GM21737 (cell line): Measurements from ENCODE around the gene DTD1.

Source experiments
- ATAC-seq: cut with Tn5 transposase; IDR thresholded peaks from one replicate; pipeline ENCODE4 v1.9.1; 2021; ENCODE audit warnings: mild to moderate bottlenecking, moderate library complexity; ENCODE audit not compliant: unreplicated experiment

DTD1 gene, protein sequence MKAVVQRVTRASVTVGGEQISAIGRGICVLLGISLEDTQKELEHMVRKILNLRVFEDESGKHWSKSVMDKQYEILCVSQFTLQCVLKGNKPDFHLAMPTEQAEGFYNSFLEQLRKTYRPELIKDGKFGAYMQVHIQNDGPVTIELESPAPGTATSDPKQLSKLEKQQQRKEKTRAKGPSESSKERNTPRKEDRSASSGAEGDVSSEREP

DNA sequence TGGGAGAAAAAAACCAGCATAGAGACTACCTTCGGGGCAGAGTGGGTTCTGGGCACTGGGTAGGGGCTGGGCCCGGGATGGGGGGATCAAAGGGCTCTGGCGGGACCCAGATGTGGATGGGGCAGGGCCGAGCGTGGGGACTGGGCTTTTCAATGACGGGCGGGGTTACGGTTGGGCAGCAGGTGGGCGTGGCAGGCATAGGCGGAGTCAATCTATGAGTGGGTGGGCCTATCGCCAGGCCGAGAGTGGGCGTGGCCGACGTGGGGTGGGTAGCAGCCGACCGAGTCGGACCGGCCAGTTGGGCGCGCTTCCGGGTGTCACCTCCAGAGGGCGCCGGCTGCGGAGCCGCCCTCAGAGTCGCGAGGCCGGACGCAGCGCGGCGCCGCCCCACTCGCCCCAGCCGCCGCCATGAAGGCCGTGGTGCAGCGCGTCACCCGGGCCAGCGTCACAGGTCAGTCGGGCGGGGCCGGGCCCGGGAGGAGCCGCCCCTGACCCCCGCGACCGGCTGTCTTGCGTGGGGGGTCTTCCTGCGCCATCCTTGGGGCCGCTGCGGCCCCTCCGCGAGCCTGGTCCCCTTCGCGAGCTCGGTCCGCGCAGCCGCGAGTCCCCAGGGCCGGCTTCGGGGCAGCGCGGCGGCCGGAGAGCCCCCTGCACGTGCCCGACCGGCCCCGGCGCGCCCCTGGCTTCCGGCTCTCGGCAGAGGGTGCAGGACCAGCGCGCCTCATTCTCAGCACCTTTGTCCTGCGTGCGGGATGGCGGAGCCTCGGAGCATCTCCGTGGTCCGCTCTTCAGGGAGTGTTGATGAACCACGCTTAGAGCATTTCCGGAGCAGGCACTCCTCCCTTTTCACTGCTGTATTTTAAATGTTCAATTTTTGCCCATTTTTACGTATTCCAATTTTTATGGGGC, at the start of gene DTD1:
Gene DTD1 (plus strand): TSS at position 390 of the 909 bp plus-strand sequence. CDS start 19 bp downstream, at position 409.
- ATAC-seq, result peak; percentile 91

DNA sequence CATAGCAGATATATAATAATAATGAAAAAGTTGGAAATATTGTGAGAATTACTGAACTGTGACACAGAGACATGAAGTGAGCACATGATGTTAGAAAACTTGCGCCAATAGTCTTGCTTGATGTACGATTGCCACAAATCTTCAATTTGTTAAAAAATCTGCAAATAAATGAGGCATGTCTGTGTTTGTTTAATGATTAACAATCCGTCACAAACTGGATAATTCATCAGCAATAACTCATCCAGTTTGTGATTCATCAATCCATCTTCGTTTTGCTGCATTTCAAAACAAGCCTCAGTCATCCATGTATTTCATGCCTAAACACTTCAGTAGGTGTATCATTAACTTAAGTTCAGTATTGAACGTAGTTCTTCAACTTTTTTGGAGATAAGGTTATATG, 46.1 kb upstream of the DTD1 start:
- no peak for ATAC-seq

DNA sequence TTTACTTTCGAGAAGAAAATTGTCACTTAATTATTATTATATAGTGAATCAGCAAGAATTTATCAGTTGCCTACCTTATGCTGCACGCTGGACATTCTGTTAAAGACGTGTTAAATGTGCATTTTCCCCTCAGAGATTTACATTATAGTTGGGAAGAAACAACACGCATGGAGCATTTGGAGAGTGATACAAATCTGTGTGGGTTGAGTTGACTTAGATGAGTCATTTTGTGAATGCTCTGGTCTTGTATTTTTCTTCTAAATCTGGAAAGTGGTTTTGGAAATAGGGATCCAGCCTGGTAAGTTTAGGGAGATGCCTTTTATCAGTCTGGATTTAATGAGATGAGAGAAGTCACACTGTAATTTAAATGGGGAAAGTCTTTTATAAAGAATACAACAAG, 44.6 kb upstream of the DTD1 start:
- ATAC-seq, result no peak

DNA sequence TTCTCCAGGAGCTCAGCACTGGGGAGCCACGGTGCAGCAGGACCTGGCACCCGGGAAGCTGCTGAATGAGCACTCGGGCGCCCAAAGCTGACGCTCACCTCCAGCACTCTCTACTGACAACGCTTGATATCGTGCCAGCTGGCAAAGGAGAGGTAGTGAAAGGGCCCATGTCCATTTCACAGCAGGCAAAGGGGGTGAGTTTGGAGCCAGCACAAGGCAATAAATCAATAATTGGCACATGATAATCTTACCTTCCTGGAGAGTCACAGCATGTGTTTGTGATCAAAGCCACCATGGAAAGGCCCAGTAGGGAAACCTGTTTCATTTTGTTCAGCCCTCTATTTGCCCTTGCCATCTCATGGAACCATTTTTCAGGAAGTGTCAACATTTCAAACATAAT, 43.9 kb upstream of the DTD1 start:
- ATAC-seq, result no peak

DNA sequence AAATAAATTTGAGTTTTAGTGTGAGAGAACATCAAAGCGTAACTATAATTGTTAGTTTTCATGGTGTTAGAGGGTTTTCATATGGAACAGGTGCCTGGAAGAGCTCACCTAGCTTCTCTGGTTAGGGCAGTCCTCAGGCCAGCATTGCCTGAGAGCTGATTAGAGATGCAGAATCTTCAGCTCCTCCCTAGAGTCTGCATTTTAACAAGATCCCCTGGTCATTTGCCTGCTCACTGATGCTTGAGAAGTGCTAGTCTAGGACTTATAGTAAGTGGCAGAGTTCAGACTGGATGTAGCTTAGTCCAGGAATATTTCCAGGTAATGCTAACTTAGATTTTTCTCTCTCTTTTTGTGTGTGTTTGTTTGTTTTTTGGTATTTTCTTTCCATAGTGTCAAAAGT, 42.3 kb upstream of the DTD1 start:
- ATAC-seq, result no peak

DNA sequence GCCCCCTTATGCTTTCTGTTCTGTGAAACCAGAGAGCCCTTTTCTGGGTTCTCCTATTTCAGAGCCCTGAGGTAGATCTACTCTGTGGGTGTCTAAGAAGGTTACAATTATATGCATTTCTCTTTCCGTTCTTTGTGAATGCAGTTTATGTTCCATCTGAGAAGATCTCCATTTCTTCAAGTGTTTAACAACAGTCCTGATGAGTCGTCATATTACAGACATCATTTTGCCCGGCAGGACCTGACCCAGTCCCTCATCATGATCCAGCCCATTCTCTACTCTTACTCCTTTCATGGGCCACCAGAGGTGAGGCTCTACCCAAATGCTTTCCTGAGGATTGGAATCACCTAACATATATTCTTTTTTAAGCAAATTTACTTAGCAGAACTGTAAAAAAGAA, 39.4 kb upstream of the DTD1 start:
- ATAC-seq, result no peak

DNA sequence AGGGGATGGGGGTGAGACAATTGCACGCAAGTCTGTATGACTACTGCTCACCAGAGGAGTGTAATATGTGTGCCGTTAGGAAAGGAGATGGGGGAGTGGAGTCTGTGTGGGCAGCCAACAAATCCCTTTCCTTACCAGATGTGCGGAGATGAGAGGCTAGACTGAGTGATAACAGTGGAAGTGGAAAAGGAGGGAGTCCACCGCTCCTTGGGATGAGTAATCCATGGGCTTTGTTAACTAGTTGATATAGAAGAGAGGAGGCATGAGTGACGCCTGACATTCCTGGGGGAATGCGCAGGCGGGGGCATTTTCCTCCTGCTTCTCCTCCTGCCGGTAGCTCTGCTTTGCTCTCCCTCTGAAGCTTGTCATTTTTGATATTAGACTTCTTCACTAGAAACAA, 34.1 kb upstream of the DTD1 start:
- no peak for ATAC-seq

DNA sequence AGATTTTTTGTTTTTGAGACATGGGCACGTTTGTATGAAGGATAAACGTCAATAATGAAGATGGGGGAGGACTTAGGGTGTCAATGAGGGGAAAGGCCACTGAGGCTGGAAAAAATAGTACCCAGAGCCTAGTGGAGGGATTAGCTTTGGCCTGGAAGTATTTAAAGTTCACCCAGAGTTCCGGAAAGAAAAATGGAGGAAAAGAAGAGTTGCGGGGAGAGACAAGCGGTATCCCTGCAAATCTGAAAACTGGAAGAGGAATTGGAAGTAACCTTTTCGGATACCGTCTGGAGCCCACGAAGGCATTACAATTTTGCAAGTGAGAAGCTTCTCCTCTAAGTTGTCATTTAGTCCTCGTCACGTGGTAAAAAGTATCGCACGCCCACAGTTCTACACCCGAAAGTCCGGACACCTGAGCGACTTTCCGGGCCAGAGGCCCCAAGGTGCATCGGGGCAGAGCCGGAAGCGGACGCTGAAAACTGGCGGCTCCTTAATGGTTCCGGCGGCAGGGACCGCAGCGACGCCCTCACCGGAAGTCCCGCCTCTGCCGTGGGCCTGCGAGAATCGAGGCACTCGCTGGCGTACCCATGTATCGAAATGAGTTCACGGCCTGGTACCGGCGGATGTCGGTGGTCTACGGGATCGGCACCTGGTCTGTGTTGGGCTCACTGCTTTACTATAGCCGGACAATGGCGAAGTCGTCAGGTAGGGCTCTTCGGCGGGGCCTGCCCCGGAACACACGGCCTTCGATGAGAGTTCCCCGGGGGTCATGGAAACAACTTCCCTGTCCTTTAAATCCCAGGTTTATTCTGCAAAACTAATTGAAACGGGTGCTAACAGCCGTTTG, 20.7 kb upstream of the DTD1 start, which contains the start of gene SMIM26:
Gene SMIM26 (plus strand): TSS at position 541 of the 847 bp plus-strand sequence. CDS start 47 bp downstream, at position 588.
- peak; percentile 98 for ATAC-seq

DNA sequence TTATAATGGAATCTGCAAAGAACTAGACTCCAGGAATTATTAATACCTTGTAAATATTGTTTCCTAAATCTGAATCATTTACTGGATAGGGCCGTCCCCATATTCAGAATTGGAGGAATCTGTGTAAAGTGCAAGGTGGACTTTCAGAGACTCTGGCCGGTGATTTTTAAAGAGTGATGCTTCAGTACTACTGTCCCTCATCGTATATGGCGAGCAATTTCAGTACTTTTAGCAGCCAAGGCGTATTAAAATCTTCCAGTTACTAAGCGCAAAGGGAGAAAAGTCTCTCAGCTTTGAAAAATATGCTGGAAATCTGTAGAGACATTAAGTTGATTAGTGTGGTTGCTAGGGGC, 20.1 kb upstream of the DTD1 start:
- peak; percentile 17 for ATAC-seq

DNA sequence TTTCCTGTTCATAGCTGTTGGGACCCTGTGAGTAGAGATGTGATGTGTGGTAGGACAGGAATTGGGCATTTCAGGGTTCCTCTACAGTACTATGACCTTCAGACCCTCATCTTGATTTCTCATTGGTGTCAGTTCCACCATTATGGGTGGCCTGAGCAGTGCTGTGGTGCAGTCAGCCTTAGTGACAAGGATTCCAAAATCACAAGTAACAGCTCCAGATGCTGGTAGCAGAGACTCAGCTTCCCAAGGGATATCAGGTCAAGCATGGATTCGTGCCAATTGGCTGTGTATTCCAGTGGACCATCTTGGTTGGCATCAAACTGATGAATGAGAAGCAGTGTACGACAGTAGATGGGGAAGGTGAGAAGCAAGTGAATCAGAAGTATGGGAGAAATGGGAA, 16.8 kb upstream of the DTD1 start:
- ATAC-seq, result no peak

DNA sequence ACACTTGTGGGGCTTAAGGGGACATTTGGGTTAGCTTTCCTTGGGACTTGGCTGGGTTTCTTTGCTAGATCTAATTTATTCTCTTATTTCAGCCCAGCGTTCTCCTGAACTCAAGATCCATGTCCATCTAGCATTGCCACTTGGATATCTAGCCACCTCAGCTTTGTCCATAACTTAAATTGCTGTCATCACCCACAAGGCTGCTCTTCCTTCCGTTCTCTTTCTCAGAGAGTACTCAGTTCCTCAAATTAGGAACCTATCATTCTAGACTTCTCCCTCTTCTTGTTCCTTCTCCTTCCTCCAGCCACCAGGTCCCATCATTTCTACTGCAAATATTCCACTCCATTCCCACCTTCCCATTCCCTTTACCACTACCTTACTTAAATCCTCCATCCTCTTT, 16.3 kb upstream of the DTD1 start:
- no peak for ATAC-seq

DNA sequence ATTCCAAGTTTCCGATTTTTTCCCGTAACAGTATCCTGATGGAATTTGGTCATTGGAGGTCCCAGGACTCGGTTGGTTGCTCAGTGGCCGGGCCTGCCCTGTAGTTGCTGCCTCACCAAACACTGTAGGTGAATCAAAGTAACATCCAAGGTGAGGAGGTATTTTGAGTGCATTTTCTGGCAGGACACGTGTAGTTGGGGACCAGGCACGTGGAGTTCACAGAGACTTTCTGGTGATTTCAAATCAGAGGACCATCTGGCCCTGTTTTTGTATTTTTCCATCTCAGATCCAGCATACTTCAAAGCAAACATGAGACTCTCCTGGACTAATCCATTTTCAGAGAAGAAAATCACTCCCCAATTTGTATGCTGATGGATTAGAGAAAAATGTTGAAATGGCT, 9.9 kb upstream of the DTD1 start:
- ATAC-seq, result no peak

DNA sequence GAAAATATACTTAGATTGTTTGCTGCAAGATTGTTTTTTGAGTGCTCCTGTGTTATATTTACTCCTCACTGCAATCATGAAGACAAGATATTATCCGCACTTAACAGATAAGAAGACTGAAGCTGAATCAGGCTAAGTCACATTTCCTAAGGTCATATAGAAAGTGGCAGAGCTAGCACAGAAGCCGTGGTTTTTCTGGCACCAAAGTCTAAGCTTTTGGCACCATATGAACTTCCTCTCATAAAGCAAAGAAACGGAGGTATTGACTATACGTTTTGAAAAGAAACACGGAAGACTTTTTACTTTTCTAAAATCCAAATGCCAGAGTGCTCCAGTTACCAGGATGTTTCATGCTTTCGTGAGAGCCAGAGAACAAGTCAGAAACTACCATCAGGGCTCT, 9.3 kb upstream of the DTD1 start:
- ATAC-seq, result no peak

DNA sequence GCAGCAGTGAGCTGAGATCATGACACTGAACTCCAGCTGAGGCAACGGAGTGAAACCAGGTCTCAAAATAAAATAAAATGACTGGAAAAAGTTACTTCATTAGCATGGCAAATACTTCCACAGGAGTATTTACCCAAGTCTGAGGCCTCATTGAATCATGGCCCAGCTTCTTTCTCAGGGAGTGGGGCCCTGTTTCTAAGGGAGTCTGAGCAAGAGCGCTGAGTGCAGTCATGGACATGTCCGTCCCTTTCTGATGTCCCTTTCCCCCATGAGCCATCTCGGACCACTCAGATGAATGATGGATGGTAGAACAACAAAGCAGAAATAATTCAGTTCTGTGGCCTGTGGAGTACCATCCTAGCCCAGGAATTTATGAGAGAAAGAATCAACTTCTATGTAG, 7.8 kb upstream of the DTD1 start:
- no peak for ATAC-seq

DNA sequence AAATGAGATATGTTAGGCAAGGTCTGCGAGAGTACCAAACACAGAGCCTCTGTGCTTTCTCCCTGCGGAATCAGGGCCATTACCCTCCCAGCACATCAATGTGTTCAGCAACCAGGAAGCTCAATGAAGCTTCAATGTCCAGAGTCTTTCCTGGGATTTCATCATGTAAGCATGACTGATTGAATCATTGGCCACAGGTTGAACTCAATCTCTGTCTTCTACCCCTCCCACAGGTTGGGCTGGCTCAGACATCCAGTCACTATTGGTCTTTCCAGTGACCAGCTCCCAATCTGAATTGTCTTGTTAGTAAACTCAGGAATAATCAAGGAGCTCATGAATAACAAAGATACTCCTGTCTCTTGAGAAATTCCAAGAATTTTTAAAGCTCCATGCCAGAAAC, 2.7 kb upstream of the DTD1 start:
- no peak for ATAC-seq

DNA sequence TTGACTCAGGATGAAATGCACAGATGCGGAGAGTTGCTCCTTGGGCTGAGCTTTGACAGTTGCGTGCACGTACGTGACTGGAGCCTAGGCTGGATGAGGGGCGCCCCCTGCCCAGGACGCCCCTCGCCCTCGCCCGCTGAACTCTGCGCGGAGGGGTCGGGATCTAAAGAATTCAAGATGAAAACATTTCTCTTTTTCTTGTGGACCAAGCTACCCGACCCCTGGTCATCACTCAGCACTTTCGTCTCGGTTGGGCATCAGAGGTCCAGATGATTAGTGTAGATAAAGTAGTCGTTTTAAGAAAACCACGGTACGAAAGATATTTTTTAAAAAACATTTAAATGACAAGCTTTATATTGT, 700 bp downstream of the DTD1 start:
- ATAC-seq, result peak; percentile 9

DNA sequence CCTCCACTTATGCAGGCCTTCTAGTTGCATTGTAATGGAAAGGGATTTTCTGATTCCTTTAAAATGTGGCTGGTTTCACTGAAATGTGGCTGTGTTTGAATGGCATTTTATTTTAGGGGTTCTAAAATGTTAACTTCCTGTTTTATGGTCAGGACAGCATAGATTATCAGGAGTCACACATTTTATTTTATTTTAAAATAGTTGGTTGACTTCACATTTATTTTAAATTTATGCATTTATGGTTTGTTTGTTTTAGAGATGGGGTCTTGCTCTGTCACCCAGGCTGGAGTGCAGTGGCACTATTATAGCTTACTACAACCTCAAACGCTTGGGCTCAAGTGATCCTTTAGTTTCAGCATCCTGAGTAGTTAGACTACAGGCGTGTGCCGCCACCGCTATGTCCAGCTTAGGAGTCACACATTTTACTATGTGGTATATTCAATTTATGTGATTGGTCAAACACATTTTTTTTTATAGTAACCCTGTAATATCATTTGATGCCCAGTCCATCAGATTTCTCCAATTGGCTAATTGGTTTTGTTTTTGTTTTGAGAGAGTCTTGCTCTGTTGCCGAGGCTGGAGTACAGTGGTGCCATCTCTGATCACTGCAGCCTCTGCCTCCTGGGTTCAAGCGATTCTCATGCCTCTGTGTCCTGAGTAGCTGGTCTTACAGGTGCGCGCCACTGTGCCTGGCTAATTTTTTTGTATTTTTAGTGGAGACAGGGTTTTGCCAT, 2.3 kb downstream of the DTD1 start:
- ATAC-seq, result no peak

DNA sequence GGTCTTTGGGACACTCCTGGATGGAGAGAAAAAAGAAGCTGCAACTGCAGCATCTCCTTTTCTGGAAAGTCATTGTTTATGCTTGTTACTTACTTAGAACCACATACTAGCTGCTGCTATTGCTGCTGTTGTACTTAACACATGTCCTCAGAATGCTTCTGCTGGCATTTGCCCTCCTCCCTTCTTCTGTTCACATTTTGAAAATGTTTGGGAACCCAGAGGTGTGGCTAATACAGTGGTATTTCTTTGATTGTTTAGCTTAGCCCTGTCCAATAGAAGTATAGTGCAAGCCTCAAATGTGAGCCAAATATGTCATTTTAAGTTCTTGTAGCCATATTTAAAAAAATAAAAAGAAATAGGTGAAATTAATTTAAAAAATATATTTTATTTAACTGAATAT, 8.4 kb downstream of the DTD1 start:
- ATAC-seq, result no peak

DNA sequence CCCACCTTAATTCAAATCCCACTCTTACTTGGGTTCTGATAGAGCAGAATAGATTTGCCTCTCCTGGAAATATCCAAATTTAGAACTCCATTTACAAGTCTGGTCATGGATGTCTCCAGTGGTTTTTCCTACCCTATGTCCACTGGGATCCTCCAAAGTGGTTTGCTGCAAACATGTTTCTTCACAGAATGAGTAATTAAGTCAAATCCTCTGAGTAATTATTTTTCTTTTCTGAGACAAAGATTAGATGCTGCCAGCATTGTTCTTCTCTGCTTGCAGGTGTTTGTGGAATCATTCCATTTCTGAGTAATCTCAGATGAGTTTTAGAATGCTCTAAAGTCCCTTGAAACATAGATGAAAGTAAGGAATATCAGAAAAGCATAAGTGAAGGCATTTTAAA, 21.9 kb downstream of the DTD1 start:
- ATAC-seq, result no peak

DNA sequence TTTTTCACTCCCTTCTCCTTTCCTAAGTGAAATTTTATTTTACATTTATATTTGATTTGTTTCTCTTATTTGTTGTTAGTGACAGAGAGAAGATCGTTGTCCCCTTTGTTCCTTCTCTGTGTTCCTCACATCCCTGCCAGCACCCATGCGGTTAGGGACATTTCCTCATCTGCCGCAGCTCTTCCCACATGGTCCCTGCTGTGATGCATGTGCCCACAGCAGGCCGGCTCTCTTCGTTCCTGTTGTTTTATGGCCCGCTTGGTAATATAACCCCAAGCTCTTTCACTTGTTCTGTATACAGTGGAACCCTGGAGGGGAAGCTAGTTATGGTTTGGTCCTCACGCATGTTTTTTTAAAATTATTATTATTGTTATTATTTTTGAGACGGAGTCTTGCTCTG, 23.6 kb downstream of the DTD1 start:
- ATAC-seq, result no peak

DNA sequence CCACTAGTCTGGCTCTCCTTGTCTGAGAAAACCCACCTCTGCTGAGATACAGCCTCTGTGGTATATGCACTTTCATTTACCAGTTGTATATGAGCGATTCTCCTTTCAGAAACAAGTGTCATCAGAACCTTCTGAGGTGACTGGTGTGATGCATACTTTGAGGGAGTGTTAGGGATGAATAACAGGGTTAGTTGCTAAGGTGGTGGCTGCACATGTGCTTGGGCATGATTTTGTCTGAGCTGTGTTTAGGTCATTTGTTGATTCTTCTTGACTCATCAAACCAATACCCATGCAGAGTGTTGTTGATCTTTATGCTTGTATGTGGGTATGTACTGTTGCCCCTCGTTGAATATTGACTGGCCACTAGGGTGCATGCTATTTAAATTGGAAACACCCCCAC, 25.7 kb downstream of the DTD1 start:
- no peak for ATAC-seq
